Hepatocyte (in vitro differentiated cells): Measurements from ENCODE around the gene NUAK2. TPM values are rescaled to one million over a fixed set of nuclear protein-coding genes. Genes with fewer than 3 reads are reported as not detected.

Experiments used
- DNase-seq: peaks from one replicate; pipeline ENCODE4 v3.0.0-alpha.2; 2016; ENCODE audit warnings: low spot score
- H2AFZ ChIP-seq: fragments of 200-600 bp; sonication (generic); 2 replicates; pipeline ENCODE4 v1.6.0; 2016; ENCODE audit warnings: antibody characterized with exemption, mild to moderate bottlenecking
- H3K27ac ChIP-seq: fragments of 200-600 bp; sonication (generic); 2 replicates; pipeline ENCODE4 v1.5.1; 2016; ENCODE audit warnings: mild to moderate bottlenecking
- H3K27me3 ChIP-seq: fragments of 200-600 bp; sonication (generic); 2 replicates; pipeline ENCODE4 v1.6.1; 2016
- H3K36me3 ChIP-seq: fragments of 200-600 bp; sonication (generic); replicated peaks from 2 replicates; pipeline ENCODE4 v1.5.1; 2016; ENCODE audit warnings: low read depth; ENCODE audit not compliant: insufficient read depth
- H3K4me1 ChIP-seq: fragments of 200-600 bp; sonication (generic); 2 replicates; pipeline ENCODE4 v1.5.1; 2016; ENCODE audit warnings: mild to moderate bottlenecking, moderate library complexity; ENCODE audit not compliant: insufficient read depth
- H3K4me2 ChIP-seq: fragments of 200-600 bp; sonication (generic); 2 replicates; pipeline ENCODE4 v1.6.0; 2016
- H3K4me3 ChIP-seq: fragments of 200-600 bp; sonication (generic); 2 replicates; pipeline ENCODE4 v1.5.1; 2016; ENCODE audit warnings: mild to moderate bottlenecking
- H3K79me2 ChIP-seq: fragments of 200-600 bp; sonication (generic); 2 replicates; pipeline ENCODE4 v1.6.0; 2017; ENCODE audit warnings: mild to moderate bottlenecking
- H3K9me2 ChIP-seq: fragments of 200-600 bp; sonication (generic); replicated peaks from 2 replicates; pipeline ENCODE4 v1.6.0; 2017; ENCODE audit warnings: mild to moderate bottlenecking; ENCODE audit not compliant: insufficient read depth
- H3K9me3 ChIP-seq: fragments of 200-600 bp; sonication (generic); 2 replicates; pipeline ENCODE4 v1.5.1; 2016; ENCODE audit warnings: low read depth, mild to moderate bottlenecking
- H4K20me1 ChIP-seq: fragments of 200-600 bp; sonication (generic); 2 replicates; pipeline ENCODE4 v1.6.0; 2016; ENCODE audit warnings: mild to moderate bottlenecking; ENCODE audit not compliant: insufficient read depth, poor library complexity, severe bottlenecking
- EZH2 ChIP-seq: fragments of 200-600 bp; sonication (generic); IDR thresholded peaks from 2 replicates; pipeline ENCODE4 v1.6.1; 2016; ENCODE audit warnings: antibody characterized with exemption, mild to moderate bottlenecking, borderline replicate concordance
- EZH2phosphoT487 ChIP-seq: fragments of 200-600 bp; sonication (generic); IDR thresholded peaks from one replicate; pipeline ENCODE4 v1.6.1; 2018; ENCODE audit warnings: antibody characterized with exemption, mild to moderate bottlenecking, low read depth, moderate library complexity; ENCODE audit not compliant: unreplicated experiment, severe bottlenecking
- WGBS: methylation state at CpG from one replicate; pipeline ENCODE4 v1.1.6; 2016; ENCODE audit warnings: low lambda C conversion rate; ENCODE audit errors: missing lambda C conversion rate; 5-methylcytosine and 5-hydroxymethylcytosine counted together
- polyA plus RNA-seq: library from polyadenylated mRNA; unstranded; fragments of >200 nt; fragmentation: Nextera tagmentation; extraction: Ambion mirVana; gene quantifications from 2 replicates; pipeline ENCODE4 v1.2.1, GENCODE V29; 2016
- total RNA-seq: library from RNA; depleted of rRNA; stranded (reverse); fragments of >200 nt; gene quantifications from 2 replicates; pipeline ENCODE4 v1.2.3, GENCODE V29; 2014
- TF ChIP-seq, protein P1 (sequence below): fragments of 200-600 bp; sonication (generic); IDR thresholded peaks from 2 replicates; pipeline ENCODE4 v1.5.1; 2016; ENCODE audit warnings: antibody characterized with exemption, mild to moderate bottlenecking; ENCODE audit not compliant: poor library complexity

The NUAK2 gene
- total and polyA plus RNA-seq, 2 experiments from 2014 or later, result 13.4 to 20.7 TPM

GRCh38 chr1:205270764-205271163 lies 50.8 kb downstream of the NUAK2 start:
- Histone ChIP-seq H3K9me2 (no peaks in the 10 kb centered on the region), H3K27ac (no peak overlapping the region), H3K79me2 (no peaks in the 10 kb centered on the region), H3K4me1 (no peaks in the 10 kb centered on the region), H3K4me2 (no peak overlapping the region), H3K4me3 (no peak overlapping the region), H3K36me3 (no peaks in the 10 kb centered on the region), H3K27me3 (no peaks in the 10 kb centered on the region), H2AFZ (no peak overlapping the region), H4K20me1 (no peaks in the 10 kb centered on the region), H3K9me3 (no peaks in the 10 kb centered on the region)
- WGBS, result 54% methylated on average over 8 of the region's 8 CpGs
- DNase-seq, result peak; percentile 41
- TF ChIP-seq, protein P1, sequence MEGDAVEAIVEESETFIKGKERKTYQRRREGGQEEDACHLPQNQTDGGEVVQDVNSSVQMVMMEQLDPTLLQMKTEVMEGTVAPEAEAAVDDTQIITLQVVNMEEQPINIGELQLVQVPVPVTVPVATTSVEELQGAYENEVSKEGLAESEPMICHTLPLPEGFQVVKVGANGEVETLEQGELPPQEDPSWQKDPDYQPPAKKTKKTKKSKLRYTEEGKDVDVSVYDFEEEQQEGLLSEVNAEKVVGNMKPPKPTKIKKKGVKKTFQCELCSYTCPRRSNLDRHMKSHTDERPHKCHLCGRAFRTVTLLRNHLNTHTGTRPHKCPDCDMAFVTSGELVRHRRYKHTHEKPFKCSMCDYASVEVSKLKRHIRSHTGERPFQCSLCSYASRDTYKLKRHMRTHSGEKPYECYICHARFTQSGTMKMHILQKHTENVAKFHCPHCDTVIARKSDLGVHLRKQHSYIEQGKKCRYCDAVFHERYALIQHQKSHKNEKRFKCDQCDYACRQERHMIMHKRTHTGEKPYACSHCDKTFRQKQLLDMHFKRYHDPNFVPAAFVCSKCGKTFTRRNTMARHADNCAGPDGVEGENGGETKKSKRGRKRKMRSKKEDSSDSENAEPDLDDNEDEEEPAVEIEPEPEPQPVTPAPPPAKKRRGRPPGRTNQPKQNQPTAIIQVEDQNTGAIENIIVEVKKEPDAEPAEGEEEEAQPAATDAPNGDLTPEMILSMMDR, result no peak
- no peak for TF ChIP-seq EZH2
- no peak for TF ChIP-seq EZH2phosphoT487

- Histone ChIP-seq H3K4me1 (no peaks in the 10 kb centered on the region), H3K79me2 (no peaks in the 10 kb centered on the region), H4K20me1 (no peaks in the 10 kb centered on the region), H3K27ac (no peak overlapping the region), H2AFZ (no peak overlapping the region), H3K4me2 (no peak overlapping the region), H3K9me2 (no peaks in the 10 kb centered on the region), H3K36me3 (no peaks in the 10 kb centered on the region), H3K9me3 (no peaks in the 10 kb centered on the region), H3K27me3 (no peaks in the 10 kb centered on the region), H3K4me3 (no peak overlapping the region)
- TF ChIP-seq, protein P1, result no peak
- no peak for TF ChIP-seq EZH2phosphoT487
- TF ChIP-seq EZH2, result no peak
- WGBS, result 95% methylated on average over 7 of the region's 7 CpGs
- no peak for DNase-seq
Observed at GRCh38 chr1:205270271-205270670, 51.3 kb downstream of the NUAK2 start.

- TF ChIP-seq EZH2 (no peak), EZH2phosphoT487 (no peak)
- H3K9me2 ChIP-seq, result no peaks in the 10 kb centered on the region
- no peaks in the 10 kb centered on the region for H3K36me3 ChIP-seq
- H4K20me1 ChIP-seq, result no peaks in the 10 kb centered on the region
- DNase-seq, result no peak
- H3K9me3 ChIP-seq, result no peaks in the 10 kb centered on the region
- no peak overlapping the region for H3K27ac ChIP-seq
- H3K4me1 ChIP-seq, result no peaks in the 10 kb centered on the region
- no peak overlapping the region for H2AFZ ChIP-seq
- 93% methylated on average over 8 of the region's 8 CpGs for WGBS
- H3K27me3 ChIP-seq, result no peaks in the 10 kb centered on the region
- no peaks in the 10 kb centered on the region for H3K79me2 ChIP-seq
- H3K4me3 ChIP-seq, result no peak overlapping the region
- no peak overlapping the region for H3K4me2 ChIP-seq
Observed at GRCh38 chr1:205269711-205270110, 51.8 kb downstream of the NUAK2 start.

- H3K9me2 ChIP-seq, result no peaks in the 10 kb centered on the region
- H3K27me3 ChIP-seq, result no peaks in the 10 kb centered on the region
- H3K4me2 ChIP-seq, result no peak overlapping the region
- H3K27ac ChIP-seq, result no peak overlapping the region
- H3K4me3 ChIP-seq, result no peak overlapping the region
- no peaks in the 10 kb centered on the region for H3K36me3 ChIP-seq
- H3K79me2 ChIP-seq, result no peaks in the 10 kb centered on the region
- no peaks in the 10 kb centered on the region for H3K9me3 ChIP-seq
- 96% methylated on average over 45 of the region's 48 CpGs for WGBS
- H3K4me1 ChIP-seq, result no peaks in the 10 kb centered on the region
- no peaks in the 10 kb centered on the region for H4K20me1 ChIP-seq
- TF ChIP-seq EZH2, result no peak
- TF ChIP-seq, protein P1, result no peak
- TF ChIP-seq EZH2phosphoT487, result no peak
- DNase-seq, result no peak
- no peak overlapping the region for H2AFZ ChIP-seq
Observed at GRCh38 chr1:205268846-205269680, 52.5 kb downstream of the NUAK2 start.
